HG03565 (cell line): Measurements from ENCODE around the gene FAM83C.

Source experiments
- ATAC-seq: cut with Tn5 transposase; IDR thresholded peaks from one replicate; pipeline ENCODE4 v1.9.1; 2021; ENCODE audit warnings: mild to moderate bottlenecking, moderate library complexity; ENCODE audit not compliant: unreplicated experiment

FAM83C gene

GRCh38 chr20:35291654-35292503 lies at the start of gene FAM83C:
Gene FAM83C, minus strand, starts transcription at chr20:35292425. Its CDS starts 121 bp downstream, at chr20:35292304.
- no peak for ATAC-seq

- no peak for ATAC-seq
Observed at GRCh38 chr20:35341366-35342028, 49.3 kb upstream of the FAM83C start.

DNA sequence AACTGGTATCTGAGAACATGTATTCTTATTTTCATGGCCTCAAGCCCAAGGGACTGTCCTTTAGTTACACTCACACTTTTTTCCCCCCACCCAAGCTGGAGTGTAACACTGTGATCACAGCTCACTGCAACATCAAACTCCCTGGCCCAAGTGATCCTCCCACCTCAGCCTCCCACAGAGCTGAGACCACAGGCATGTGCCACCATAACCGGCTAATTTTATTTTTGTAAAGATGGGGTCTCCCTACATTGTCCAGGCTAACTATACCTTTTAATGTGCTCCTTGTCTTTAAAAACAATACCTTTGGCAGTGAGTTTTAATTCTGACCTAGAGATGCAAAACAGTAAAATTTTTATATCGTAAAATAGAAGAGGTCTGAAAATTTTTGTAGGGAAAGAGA lies 48.2 kb upstream of the FAM83C start:
- ATAC-seq = no peak

- no peak for ATAC-seq
Observed at GRCh38 chr20:35339636-35340035, 47.4 kb upstream of the FAM83C start.

- ATAC-seq = no peak
Observed at GRCh38 chr20:35339007-35339406, 46.8 kb upstream of the FAM83C start.

GRCh38 chr20:35334311-35335101 lies 42.3 kb upstream of the FAM83C start:
- no peak for ATAC-seq

- ATAC-seq = no peak
Observed at GRCh38 chr20:35333606-35334005, 41.4 kb upstream of the FAM83C start.

GRCh38 chr20:35332540-35333200 lies 40.4 kb upstream of the FAM83C start:
- ATAC-seq = no peak

DNA sequence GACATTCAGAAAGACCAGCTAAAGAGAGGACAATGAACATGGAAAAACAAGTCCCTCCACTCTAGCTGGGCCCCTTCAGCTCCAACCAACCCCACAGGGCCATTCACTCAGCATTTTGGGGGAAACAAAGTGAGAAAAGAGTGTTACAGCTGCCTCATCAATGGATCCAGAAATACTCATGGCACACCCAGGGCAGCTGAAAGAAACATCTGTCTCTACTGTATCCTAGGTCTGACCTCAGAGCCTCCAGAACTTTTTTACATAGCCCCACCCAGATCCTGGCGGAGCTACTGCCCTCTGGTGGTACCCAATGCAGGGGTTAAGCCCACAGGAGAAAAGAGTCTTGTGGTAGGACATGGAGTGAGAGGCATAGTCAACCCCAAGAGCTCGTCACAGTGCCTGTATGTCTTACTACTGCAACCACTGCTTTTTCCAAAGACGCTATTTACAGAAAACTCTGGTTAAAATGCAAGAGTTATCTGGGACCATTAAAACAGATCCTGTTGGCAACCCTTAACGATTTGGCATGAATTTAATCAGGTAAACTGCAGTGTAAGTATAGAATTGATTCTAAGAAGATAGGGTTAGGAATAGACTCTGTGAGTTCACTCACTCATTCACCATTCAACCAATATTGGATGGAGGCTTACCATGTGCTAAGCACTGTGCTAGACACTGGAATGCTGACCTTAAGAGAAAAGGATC lies 37.4 kb upstream of the FAM83C start:
- ATAC-seq = no peak

GRCh38 chr20:35328689-35329088 lies 36.5 kb upstream of the FAM83C start:
- no peak for ATAC-seq

DNA sequence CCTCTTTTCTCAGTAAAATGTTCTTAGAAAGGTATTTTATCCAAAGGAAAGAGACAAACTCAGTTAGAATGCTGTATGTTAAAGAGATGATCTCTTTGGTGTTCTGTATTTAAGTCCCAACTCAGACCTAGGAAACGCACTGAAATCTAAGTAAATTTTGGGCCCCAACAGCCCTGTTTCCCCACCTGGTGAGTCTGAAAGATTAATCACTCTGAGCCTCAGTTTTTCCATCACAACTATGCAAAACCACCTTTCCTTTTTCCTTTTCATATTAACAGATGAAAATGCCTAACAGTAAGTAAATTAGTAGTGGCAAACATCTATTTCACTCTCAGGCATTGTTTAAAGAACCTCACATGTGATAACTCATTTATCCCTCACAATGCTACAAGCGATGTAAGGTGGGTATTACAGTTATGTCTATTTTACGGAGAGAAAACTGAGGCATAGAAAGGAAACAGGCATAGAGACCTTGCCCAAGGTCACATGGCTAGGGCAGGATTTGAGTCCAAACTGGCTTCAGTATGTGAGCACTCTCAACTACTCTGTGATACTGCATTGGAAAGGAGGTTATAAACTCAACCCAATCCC lies 36.0 kb upstream of the FAM83C start:
- ATAC-seq = no peak

DNA sequence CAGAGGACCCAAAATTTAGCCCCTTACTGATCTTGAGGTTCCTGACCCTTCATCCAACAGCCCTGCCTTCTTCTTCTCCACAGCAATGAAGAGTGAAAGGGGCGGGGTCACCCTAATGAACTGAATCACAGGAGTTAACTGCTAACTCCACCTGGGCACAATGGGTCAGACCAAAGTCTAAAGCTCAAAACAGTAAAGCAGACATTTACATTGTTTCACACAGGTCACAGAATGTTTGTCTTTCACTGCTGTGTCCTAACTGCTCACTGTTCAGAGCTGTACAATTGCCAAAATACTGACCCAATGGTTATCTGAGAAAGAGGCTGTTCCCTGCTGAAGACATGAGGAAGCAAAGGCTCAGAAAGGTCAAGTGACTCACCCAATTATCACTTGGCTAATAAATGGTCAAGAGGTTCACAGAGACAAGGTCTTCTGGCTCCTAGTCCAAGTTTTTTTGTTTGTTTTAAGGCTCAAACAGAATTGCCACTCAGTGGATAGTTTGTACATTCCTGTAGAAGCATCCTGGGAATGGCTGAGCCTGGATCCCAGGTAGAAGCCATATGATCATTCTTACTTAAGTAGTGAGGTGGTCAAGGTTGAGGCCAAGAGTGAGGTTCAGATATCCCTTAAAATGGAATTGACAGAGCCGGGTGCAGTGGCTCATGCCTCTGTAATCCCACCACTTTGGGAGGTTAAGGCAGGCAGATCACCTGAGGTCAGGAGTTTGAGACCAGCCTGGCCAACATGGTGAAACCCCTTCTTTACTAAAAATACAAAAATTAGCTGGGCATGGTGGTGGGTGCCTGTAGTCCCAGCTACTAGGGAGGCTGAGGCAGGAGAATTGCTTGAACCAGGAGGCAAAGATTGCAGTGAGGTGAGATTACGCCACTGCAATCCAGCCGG lies 35.1 kb upstream of the FAM83C start:
- no peak for ATAC-seq

GRCh38 chr20:35326740-35327073 lies 34.5 kb upstream of the FAM83C start:
- no peak for ATAC-seq

DNA sequence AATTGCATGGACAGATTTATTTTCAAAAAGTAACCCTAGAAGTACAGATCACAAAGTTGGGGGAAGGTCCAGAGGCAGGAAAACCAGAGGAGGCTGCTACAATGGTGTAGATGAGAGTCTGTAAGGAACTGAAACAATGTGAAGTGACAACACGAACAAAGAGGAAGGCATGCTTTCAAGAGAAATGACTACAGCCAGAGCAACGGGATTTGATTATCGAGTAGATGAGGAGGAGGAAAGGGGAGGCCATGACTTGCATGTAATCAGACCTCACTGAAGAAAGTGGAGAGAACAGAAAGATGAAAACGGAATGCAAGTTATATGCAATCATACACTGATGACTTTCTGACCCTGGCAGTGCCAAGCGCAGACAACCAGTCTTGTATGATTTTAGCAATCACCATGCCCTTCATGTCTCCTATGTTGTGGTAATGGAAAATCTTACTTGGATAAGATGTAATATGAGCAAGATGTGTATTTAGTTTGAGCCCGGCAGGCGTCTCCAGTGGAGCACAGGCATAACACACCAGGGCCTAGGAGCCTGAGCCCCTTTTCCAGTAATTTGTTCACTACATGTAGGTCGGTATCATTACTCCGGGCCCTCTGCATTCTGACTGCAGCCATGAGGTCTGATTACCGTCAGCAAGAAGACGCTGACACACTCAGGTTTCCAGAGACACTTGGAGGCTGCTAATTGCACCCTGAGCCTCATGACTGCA lies 34.0 kb upstream of the FAM83C start:
- ATAC-seq = no peak

GRCh38 chr20:35325401-35325800 lies 33.2 kb upstream of the FAM83C start:
- no peak for ATAC-seq

GRCh38 chr20:35320396-35321126 lies 28.3 kb upstream of the FAM83C start:
- ATAC-seq = no peak

- no peak for ATAC-seq
Observed at GRCh38 chr20:35319871-35320197, 27.6 kb upstream of the FAM83C start.
